Endothelial cell of umbilical vein (primary cell): Measurements from ENCODE around the gene PALMD. TPM values are rescaled to one million over a fixed set of nuclear protein-coding genes. Genes with fewer than 3 reads are reported as not detected.

Source experiments
- BruUV-seq: library from RNA; stranded (reverse); fragments of 400-500 nt; replicated peaks from 2 replicates; lab custom pipeline; 2021; lab: Mats Ljungman, UMichigan
- CTCF ChIA-PET: fragments of 300-600, 350-600 bp; sonication (Branson Sonifier 250); formaldehyde crosslinking; loops from one replicate; lab custom pipeline; 2021; ENCODE audit warnings: antibody characterized with exemption, inconsistent platforms; lab: Charles Lee
- POLR2A ChIA-PET: fragments of 300-600, 350-600 bp; sonication (Branson Sonifier 250); formaldehyde crosslinking; loops from one replicate; lab custom pipeline; 2021; ENCODE audit warnings: antibody characterized with exemption, inconsistent platforms; lab: Charles Lee
- DNase-seq: peaks from one replicate; pipeline ENCODE4 v3.0.0-alpha.2; 2011; ENCODE audit warnings: low read depth, low spot score
- FAIRE-seq: peaks from 2 replicates; lab custom pipeline; 2011; peaks lifted over from hg19 to GRCh38; lab: Jason Lieb, UNC
- H2AFZ ChIP-seq: 2 replicates; pipeline ENCODE4 v1.6.0; 2012; ENCODE audit warnings: low read depth, low read length, control low read depth, inconsistent platforms
- H3K27ac ChIP-seq: 2 replicates; pipeline ENCODE4 v1.5.1; 2011; ENCODE audit warnings: low read depth, mild to moderate bottlenecking, control low read depth, low read length, moderate library complexity; ENCODE audit not compliant: insufficient read depth
- H3K27me3 ChIP-seq, 2 experiments: 2 replicates each; pipeline versions ENCODE4 v1.6.0 to v1.6.1; 2011; ENCODE audit warnings: low read length in 2 of 2, mixed read lengths in 1 of 2; ENCODE audit not compliant: control insufficient read depth in 2 of 2, insufficient read depth in 2 of 2
- H3K36me3 ChIP-seq, 2 experiments: 2 replicates in 1 of 2; 3 replicates in 1 of 2; pipeline ENCODE4 v1.5.1; 2011; ENCODE audit warnings: low read length in 2 of 2, mild to moderate bottlenecking in 1 of 2, moderate library complexity in 1 of 2; ENCODE audit not compliant: control insufficient read depth in 2 of 2, insufficient read depth in 2 of 2; ENCODE audit errors: extremely low read depth in 1 of 2
- H3K4me1 ChIP-seq: 3 replicates; pipeline ENCODE4 v1.5.1; 2011; ENCODE audit warnings: mild to moderate bottlenecking, low read length; ENCODE audit not compliant: control insufficient read depth, insufficient read depth; ENCODE audit errors: extremely low read depth
- H3K4me2 ChIP-seq: 2 replicates; pipeline ENCODE4 v1.6.1; 2011; ENCODE audit warnings: low read length, control low read depth, mixed read lengths; ENCODE audit not compliant: insufficient read depth
- H3K4me3 ChIP-seq, 3 experiments: fragments of 200-600 bp in 1 of 3; sonication (generic), shearing (Covaris generic) in 1 of 3; replicated peaks in 1 of 3; 2 replicates each; pipeline ENCODE4 v1.5.1; 2011 to 2016; ENCODE audit warnings: control low read depth in 3 of 3, low read length in 3 of 3, mild to moderate bottlenecking in 2 of 3, inconsistent platforms in 1 of 3, low read depth in 1 of 3, moderate library complexity in 1 of 3; ENCODE audit not compliant: insufficient read depth in 1 of 3
- H3K79me2 ChIP-seq: 2 replicates; pipeline ENCODE4 v1.6.0; 2012; ENCODE audit warnings: low read length, inconsistent platforms; ENCODE audit not compliant: control insufficient read depth, insufficient read depth
- H3K9ac ChIP-seq: replicated peaks from 2 replicates; pipeline ENCODE3; 2011; ENCODE audit warnings: low read length, control low read depth; ENCODE audit not compliant: insufficient read depth; ENCODE audit errors: extremely low read depth
- H3K9me1 ChIP-seq: replicated peaks from 3 replicates; pipeline ENCODE4 v1.6.0; 2011; ENCODE audit warnings: mild to moderate bottlenecking, low read length; ENCODE audit not compliant: control insufficient read depth, insufficient read depth; ENCODE audit errors: extremely low read depth
- H3K9me3 ChIP-seq: replicated peaks from 2 replicates; pipeline ENCODE4 v1.5.1; 2012; ENCODE audit warnings: low read length, inconsistent platforms; ENCODE audit not compliant: control insufficient read depth, insufficient read depth
- H4K20me1 ChIP-seq: replicated peaks from 2 replicates; pipeline ENCODE3; 2011; ENCODE audit warnings: mild to moderate bottlenecking, low read length; ENCODE audit not compliant: control insufficient read depth, insufficient read depth; ENCODE audit errors: extremely low read depth
- CTCF ChIP-seq, 2 donors: IDR thresholded peaks; 1 replicate in 1 of 2; 2 replicates in 1 of 2; pipeline ENCODE4 v1.5.1; 2011; ENCODE audit warnings: low read length in 2 of 2, mild to moderate bottlenecking in 2 of 2, moderate library complexity in 2 of 2, control low read depth in 1 of 2, inconsistent platforms in 1 of 2, low read depth in 1 of 2; ENCODE audit not compliant: insufficient read depth in 1 of 2; ENCODE audit errors: extremely low read depth in 1 of 2
- EZH2 ChIP-seq: IDR thresholded peaks from 2 replicates; pipeline ENCODE4 v1.6.1; 2012; ENCODE audit warnings: borderline replicate concordance, low read depth, mild to moderate bottlenecking, moderate library complexity, low read length, inconsistent platforms; ENCODE audit not compliant: severe bottlenecking
- FOS ChIP-seq: IDR thresholded peaks from 2 replicates; pipeline ENCODE4 v1.6.1; 2011; ENCODE audit warnings: mild to moderate bottlenecking, low read length, moderate library complexity, borderline replicate concordance; ENCODE audit not compliant: insufficient read depth
- GATA2 ChIP-seq: IDR thresholded peaks from 2 replicates; pipeline ENCODE4 v1.7.0; 2011; ENCODE audit warnings: low read depth, mild to moderate bottlenecking, moderate library complexity, mixed read lengths, low read length; ENCODE audit not compliant: insufficient read length, insufficient read depth
- JUN ChIP-seq: IDR thresholded peaks from 2 replicates; pipeline ENCODE4 v1.6.1; 2011; ENCODE audit warnings: borderline replicate concordance, low read depth; ENCODE audit not compliant: insufficient read length, insufficient read depth
- MAX ChIP-seq: IDR thresholded peaks from 2 replicates; pipeline ENCODE4 v1.6.1; 2011; ENCODE audit not compliant: insufficient read depth, insufficient read length
- MYC ChIP-seq: IDR thresholded peaks from one replicate; pipeline ENCODE4 v1.6.1; 2011; ENCODE audit warnings: mild to moderate bottlenecking, low read depth, low read length
- POLR2A ChIP-seq: IDR thresholded peaks from 2 replicates; pipeline ENCODE4 v1.6.1; 2012; ENCODE audit warnings: low read depth, mild to moderate bottlenecking, control low read depth, low read length
- POLR2AphosphoS5 ChIP-seq: IDR thresholded peaks from 2 replicates; pipeline ENCODE4 v1.6.1; 2012; ENCODE audit warnings: low read depth, mild to moderate bottlenecking, control low read depth, low read length, moderate library complexity; ENCODE audit not compliant: insufficient read depth
- dilution Hi-C: fragments of 300-500 bp; cut with MboI; formaldehyde crosslinking; loops from one replicate; pipeline ENCODE4 v1.15.0; 2019; ENCODE audit warnings: low sequenced_read_pairs; ENCODE audit not compliant: extremely low pct_ligation_motif_present
- intact Hi-C: fragments of 100-400 bp; cut with micrococcal nuclease; formaldehyde crosslinking; loops from one replicate; pipeline ENCODE4 v1.10.0; 2022
- polyA plus RNA-seq, 4 experiments: library from polyadenylated mRNA; depleted of rRNA in 3 of 4; stranded (reverse) in 3 of 4; unstranded in 1 of 4; fragments of >200 nt; gene quantifications; 2 replicates each; pipeline versions ENCODE4 v1.2.1 to v1.2.3, GENCODE V29; 2011 to 2012; ENCODE audit warnings: missing spikeins in 1 of 4
- total RNA-seq: library from RNA; stranded (reverse); gene quantifications from 2 replicates; pipeline ENCODE4 v1.2.3, GENCODE V29; 2021

Gene PALMD
- total and polyA plus RNA-seq, 2 donors (not counting 3 experiments of a cell fraction or from before 2014, with no cell fraction given): 52.6 to 137 TPM

GRCh38 chr1:99674115-99675064 is 28.5 kb downstream of the PALMD start:
- dilution Hi-C loops (no loop called here), intact Hi-C loops (no loop called here)
- no peak for TF ChIP-seq POLR2A
- no peak for TF ChIP-seq FOS
- no peak for TF ChIP-seq MAX
- TF ChIP-seq EZH2: no peak
- H3K9me3 ChIP-seq: no peaks in the 10 kb centered on the region
- no peaks in the 10 kb centered on the region for H3K27me3 ChIP-seq
- peak overlapping the region; percentile 21 for H3K4me2 ChIP-seq
- peaks cover 17 to 31% of the 10 kb centered on the region in 2 experiments for H3K36me3 ChIP-seq
- no peak overlapping the region for H3K27ac ChIP-seq
- no peak overlapping the region for H3K9ac ChIP-seq
- CTCF ChIA-PET: interaction anchor here (1.0 to 2.3 kb wide), 13 partner anchors 7 to 193 kb away, joined by 3 to 13 read pairs (median 4); no protein-coding TSS in a partner anchor
- H3K79me2 ChIP-seq: peaks cover 8% of the 10 kb centered on the region
- peaks cover 27% of the 10 kb centered on the region for H3K4me1 ChIP-seq
- DNase-seq: peak; percentile 66
- POLR2A ChIA-PET: interaction anchor here (1.1 kb wide), 1 partner anchor 11 kb away, joined by 3 read pairs; no protein-coding TSS in a partner anchor
- no peak overlapping the region for H2AFZ ChIP-seq
- BruUV-seq: no TSS peak
- no peaks in the 10 kb centered on the region for H3K9me1 ChIP-seq
- no peak overlapping the region for H3K4me3 ChIP-seq
- no peaks in the 10 kb centered on the region for H4K20me1 ChIP-seq
- no peak for FAIRE-seq

GRCh38 chr1:99675292-99675691 is 29.4 kb downstream of the PALMD start:
- H3K4me1 ChIP-seq: peaks cover 36% of the 10 kb centered on the region
- H3K9ac ChIP-seq: no peak overlapping the region
- FAIRE-seq (no peak), DNase-seq (no peak)
- H3K36me3 ChIP-seq: peaks cover 20 to 30% of the 10 kb centered on the region in 2 experiments
- intact Hi-C loops: no loop called here
- no peak overlapping the region for H3K4me2 ChIP-seq
- ChIA-PET POLR2A (no interaction called here), CTCF (no interaction called here)
- H3K27me3 ChIP-seq: no peaks in the 10 kb centered on the region
- dilution Hi-C loops: no loop called here
- TF ChIP-seq FOS (no peak), JUN (no peak), EZH2 (no peak), POLR2AphosphoS5 (no peak), MYC (no peak), POLR2A (no peak), CTCF (IDR thresholded peaks at IDR 0.05; ENCODE audit: extremely low read depth in 1 of 2, insufficient read depth in 1 of 2, low read depth in 1 of 2, low read length in 2 of 2) (no peak), GATA2 (no peak), MAX (no peak)
- H3K9me1 ChIP-seq: no peaks in the 10 kb centered on the region
- H2AFZ ChIP-seq: no peak overlapping the region
- no peaks in the 10 kb centered on the region for H4K20me1 ChIP-seq
- H3K79me2 ChIP-seq: peaks cover 11% of the 10 kb centered on the region
- H3K27ac ChIP-seq: no peak overlapping the region
- H3K4me3 ChIP-seq: no peak overlapping the region
- BruUV-seq: no TSS peak
- H3K9me3 ChIP-seq: no peaks in the 10 kb centered on the region
